Mesendoderm (in vitro differentiated cells): Measurements from ENCODE around the gene NRM.

Experiments
- DNase-seq: peaks from one replicate; pipeline ENCODE4 v3.0.0; 2013
- H2AK5ac ChIP-seq: 2 replicates; pipeline ENCODE4 v1.6.1; 2013; ENCODE audit warnings: low read length, inconsistent platforms
- H2BK120ac ChIP-seq: 2 replicates; pipeline ENCODE4 v1.6.1; 2013; ENCODE audit warnings: low read depth, mild to moderate bottlenecking, low read length, moderate library complexity, mixed read lengths
- H2BK15ac ChIP-seq: replicated peaks from 2 replicates; pipeline ENCODE4 v1.6.1; 2013; ENCODE audit warnings: low read depth, mild to moderate bottlenecking, moderate library complexity
- H2BK5ac ChIP-seq: 2 replicates; pipeline ENCODE4 v1.6.1; 2013; ENCODE audit warnings: low read length, inconsistent platforms
- H3K18ac ChIP-seq: 2 replicates; pipeline ENCODE4 v1.6.1; 2013; ENCODE audit warnings: mild to moderate bottlenecking, low read length, mixed read lengths
- H3K23ac ChIP-seq: one replicate; pipeline ENCODE4 v1.6.1; 2013; ENCODE audit warnings: low read length
- H3K27ac ChIP-seq: 2 replicates; pipeline ENCODE4 v1.5.1; 2013; ENCODE audit warnings: low read depth, mild to moderate bottlenecking, inconsistent platforms, low read length, moderate library complexity
- H3K27me3 ChIP-seq: 2 replicates; pipeline ENCODE4 v1.6.1; 2013; ENCODE audit warnings: low read length, control low read depth, mild to moderate bottlenecking, inconsistent platforms; ENCODE audit not compliant: insufficient read depth, poor library complexity
- H3K36me3 ChIP-seq: 2 replicates; pipeline ENCODE4 v1.6.1; 2013; ENCODE audit warnings: low read length, inconsistent platforms; ENCODE audit not compliant: control insufficient read depth, insufficient read depth
- H3K4ac ChIP-seq: one replicate; pipeline ENCODE4 v1.6.1; 2013; ENCODE audit warnings: low read depth, mild to moderate bottlenecking, low read length, moderate library complexity
- H3K4me1 ChIP-seq: 2 replicates; pipeline ENCODE4 v1.6.1; 2013; ENCODE audit warnings: low read depth, low read length, inconsistent platforms; ENCODE audit not compliant: control insufficient read depth
- H3K4me2 ChIP-seq: 2 replicates; pipeline ENCODE4 v1.6.1; 2013; ENCODE audit warnings: low read length
- H3K4me3 ChIP-seq: 2 replicates; pipeline ENCODE4 v1.5.1; 2013; ENCODE audit warnings: mild to moderate bottlenecking, low read length
- H3K56ac ChIP-seq: one replicate; pipeline ENCODE4 v1.6.1; 2013; ENCODE audit warnings: low read length
- H3K79me1 ChIP-seq: 2 replicates; pipeline ENCODE4 v1.6.1; 2013; ENCODE audit warnings: low read length, inconsistent platforms
- H3K79me2 ChIP-seq: 2 replicates; pipeline ENCODE4 v1.6.1; 2013; ENCODE audit warnings: mild to moderate bottlenecking, low read length; ENCODE audit not compliant: control insufficient read depth, insufficient read depth
- H3K9ac ChIP-seq: 2 replicates; pipeline ENCODE4 v1.6.1; 2013; ENCODE audit warnings: low read length, inconsistent platforms
- H4K5ac ChIP-seq: one replicate; pipeline ENCODE4 v1.6.1; 2013; ENCODE audit warnings: low read length
- H4K8ac ChIP-seq: one replicate; pipeline ENCODE4 v1.6.1; 2013; ENCODE audit warnings: low read depth, mild to moderate bottlenecking, control low read depth, low read length, moderate library complexity
- WGBS: extraction: QIAGEN DNeasy Blood & Tissue Kit; methylation state at CpG from one replicate; pipeline ENCODE4 v1.1.7; 2013; ENCODE audit warnings: low lambda C conversion rate, missing lambda C conversion rate; ENCODE audit not compliant: insufficient coverage; ENCODE audit errors: extremely low coverage; 5-methylcytosine and 5-hydroxymethylcytosine counted together

NRM gene

DNA sequence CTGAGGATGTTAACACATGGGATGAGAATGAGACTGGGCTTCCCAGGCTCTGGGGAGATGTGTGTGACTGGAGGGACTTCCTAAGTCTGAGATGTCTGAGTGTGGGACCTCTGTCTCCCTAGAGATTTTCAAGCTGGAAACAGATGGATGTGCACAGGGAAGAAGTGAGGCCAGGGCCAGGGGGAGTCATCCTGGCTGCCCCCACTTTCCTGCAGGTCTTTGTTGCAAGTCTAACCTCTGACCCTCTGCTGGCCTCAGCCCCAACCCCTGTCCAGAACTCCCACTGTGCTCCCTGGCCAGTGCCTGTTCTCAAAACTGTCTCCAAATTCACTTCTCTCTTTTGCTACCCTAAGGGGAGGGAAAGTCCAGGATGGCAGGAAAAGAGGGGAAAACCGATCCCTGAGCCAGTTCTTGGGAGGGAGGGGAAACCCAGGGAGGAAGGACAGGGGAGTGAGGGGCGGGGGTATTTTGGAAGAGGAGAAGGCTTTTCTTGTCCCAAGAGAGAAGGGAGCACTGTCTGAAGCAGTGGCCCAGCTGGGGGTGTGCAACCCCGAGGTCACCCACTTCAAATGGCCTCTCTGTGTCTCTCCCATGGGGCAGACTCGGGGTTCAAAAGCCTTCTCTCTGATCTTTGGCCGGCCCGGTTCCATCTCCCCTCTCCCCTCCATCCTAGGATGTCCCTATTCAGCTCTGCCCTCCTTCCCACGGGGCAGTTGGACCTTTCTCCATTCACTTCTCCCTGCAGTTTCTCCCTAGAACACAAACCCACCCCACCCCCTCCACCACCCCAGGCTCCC is 7.4 kb downstream of the NRM start:
- Histone ChIP-seq H3K56ac (peak overlapping the region; percentile 77), H3K4me1 (peaks cover 21% of the 10 kb centered on the region), H3K18ac (no peak overlapping the region), H3K79me2 (peaks cover 56% of the 10 kb centered on the region), H3K9ac (peak overlapping the region; percentile 66), H3K27me3 (no peaks in the 10 kb centered on the region), H3K23ac (no peak overlapping the region), H3K4me2 (peak overlapping the region; percentile 57), H2BK120ac (no peak overlapping the region), H3K27ac (peak overlapping the region; percentile 87), H2AK5ac (peak overlapping the region; percentile 69), H4K8ac (no peak overlapping the region), H3K36me3 (peaks cover 4% of the 10 kb centered on the region), H2BK15ac (no peak overlapping the region), H3K4me3 (peak overlapping the region; percentile 46), H3K4ac (peak overlapping the region; percentile 20), H2BK5ac (no peak overlapping the region), H3K79me1 (peaks cover 29% of the 10 kb centered on the region), H4K5ac (no peak overlapping the region)
- no CpG with 5 or more reads among the region's 7 CpGs for WGBS
- no peak for DNase-seq

GRCh38 chr6:30682143-30683117 is 8.4 kb downstream of the NRM start:
- Histone ChIP-seq H3K18ac (peak overlapping the region; percentile 25), H3K4me1 (peaks cover 21% of the 10 kb centered on the region), H3K56ac (peak overlapping the region; percentile 77), H2BK5ac (no peak overlapping the region), H3K27me3 (no peaks in the 10 kb centered on the region), H2BK15ac (no peak overlapping the region), H4K8ac (no peak overlapping the region), H3K9ac (peak overlapping the region; percentile 66), H3K27ac (peak overlapping the region; percentile 87), H4K5ac (no peak overlapping the region), H3K36me3 (peaks cover 4% of the 10 kb centered on the region), H3K4me3 (peak overlapping the region; percentile 46), H3K79me2 (peaks cover 56% of the 10 kb centered on the region), H2AK5ac (peak overlapping the region; percentile 69), H3K23ac (peak overlapping the region; percentile 66), H3K4ac (no peak overlapping the region), H2BK120ac (no peak overlapping the region), H3K4me2 (peak overlapping the region; percentile 57), H3K79me1 (peaks cover 29% of the 10 kb centered on the region)
- no CpG with 5 or more reads among the region's 11 CpGs for WGBS
- DNase-seq: peak; percentile 92

- WGBS: no CpG with 5 or more reads among the region's 4 CpGs
- no peak overlapping the region for H2BK5ac ChIP-seq
- no peak overlapping the region for H2AK5ac ChIP-seq
- no peak overlapping the region for H3K23ac ChIP-seq
- H2BK120ac ChIP-seq: no peak overlapping the region
- H3K4me2 ChIP-seq: peak overlapping the region; percentile 15
- peak overlapping the region; percentile 50 for H3K9ac ChIP-seq
- peaks cover 21% of the 10 kb centered on the region for H3K4me1 ChIP-seq
- H3K4me3 ChIP-seq: no peak overlapping the region
- H3K36me3 ChIP-seq: peaks cover 7% of the 10 kb centered on the region
- H4K5ac ChIP-seq: no peak overlapping the region
- H3K18ac ChIP-seq: no peak overlapping the region
- H3K79me2 ChIP-seq: peaks cover 56% of the 10 kb centered on the region
- no peak overlapping the region for H3K27ac ChIP-seq
- peak overlapping the region; percentile 77 for H3K56ac ChIP-seq
- H3K27me3 ChIP-seq: no peaks in the 10 kb centered on the region
- no peak overlapping the region for H2BK15ac ChIP-seq
- no peak overlapping the region for H3K4ac ChIP-seq
- H3K79me1 ChIP-seq: peaks cover 29% of the 10 kb centered on the region
- no peak overlapping the region for H4K8ac ChIP-seq
- DNase-seq: no peak
These were observed 9.0 kb downstream of the NRM start for GRCh38 chr6:30681766-30682142.

DNA sequence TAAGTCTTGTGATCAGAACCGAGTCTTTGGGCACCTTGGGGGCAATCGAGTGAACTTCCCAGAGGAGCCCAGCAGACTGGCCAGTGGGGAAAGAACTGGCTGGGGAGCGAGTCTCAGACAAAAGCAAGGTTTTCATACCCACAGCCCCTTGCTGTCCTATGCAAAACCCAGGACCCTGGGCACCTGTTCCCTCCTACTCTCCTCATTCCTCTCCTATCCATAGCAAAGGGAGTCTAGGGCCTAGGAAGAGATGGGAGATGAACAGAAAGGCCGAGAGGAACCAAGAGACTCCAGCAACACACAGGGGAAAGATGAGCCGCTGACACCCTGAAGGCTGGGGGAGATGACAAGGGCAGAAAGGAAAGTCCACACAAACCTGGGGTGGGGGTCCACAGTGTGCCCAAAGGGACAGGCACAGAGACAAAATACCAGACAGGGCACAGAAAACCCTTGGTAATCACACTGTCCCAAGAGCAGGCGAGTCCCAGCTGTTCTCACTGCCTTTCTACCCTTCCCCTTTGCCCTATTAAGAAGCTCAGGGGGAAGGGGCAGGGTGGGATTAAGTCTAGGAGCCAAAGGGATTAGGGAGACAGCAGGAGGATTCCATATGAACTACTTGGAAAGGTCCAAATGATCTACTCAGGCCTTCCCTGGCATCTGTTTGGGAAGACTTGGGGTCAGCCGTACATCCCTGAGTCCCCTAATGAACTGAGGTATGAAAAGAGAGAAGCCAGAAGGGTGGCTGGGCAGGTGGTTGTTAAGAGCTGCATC is 10.8 kb downstream of the NRM start:
- WGBS: no CpG with 5 or more reads among the region's 7 CpGs
- H2AK5ac ChIP-seq: no peak overlapping the region

DNA sequence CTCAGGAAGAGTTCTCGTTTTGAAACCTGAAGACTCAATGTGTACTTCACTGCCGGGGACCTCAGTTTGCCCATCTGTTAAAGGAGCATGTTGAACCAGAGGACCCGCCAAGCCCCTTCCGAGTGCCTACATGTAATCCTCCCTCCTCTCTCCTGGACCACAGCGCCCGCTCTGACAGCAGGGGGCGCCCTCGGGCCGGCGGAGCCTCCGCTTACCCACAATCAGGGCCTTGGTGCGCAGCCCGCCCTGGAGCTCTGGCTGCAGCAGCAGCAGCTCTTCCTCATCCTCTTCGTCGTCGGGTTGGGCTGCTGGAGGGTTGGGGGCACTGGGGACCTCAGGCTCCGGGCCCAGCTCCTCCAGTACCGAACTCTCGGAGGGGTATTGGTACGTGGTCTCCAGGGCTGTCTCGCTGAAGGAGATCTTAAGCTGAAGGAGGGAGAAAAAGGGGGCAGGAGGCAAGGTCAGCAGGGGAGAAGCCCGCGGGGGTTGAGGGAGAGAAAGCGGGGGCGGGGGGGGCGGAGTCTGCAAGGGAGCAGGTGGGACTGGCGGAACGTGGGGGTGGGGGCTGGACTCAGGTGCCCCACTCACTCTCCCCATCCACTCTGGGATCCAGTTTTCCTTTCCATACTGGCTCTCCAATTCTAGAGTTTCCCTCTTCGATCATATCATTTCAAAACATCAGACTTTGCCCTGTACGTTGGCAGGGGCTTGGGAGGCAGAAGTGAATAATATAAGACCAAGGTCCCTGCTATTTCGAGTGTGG is 11.6 kb downstream of the NRM start:
- no peak overlapping the region for H2BK120ac ChIP-seq
- DNase-seq: peak; percentile 89
- WGBS: no CpG with 5 or more reads among the region's 31 CpGs

More for the DNA sequence above, 10.8 kb downstream of the NRM start:
- Histone ChIP-seq H3K56ac (peak overlapping the region; percentile 37), H3K79me1 (peaks cover 16% of the 10 kb centered on the region), H3K18ac (no peak overlapping the region), H3K4me3 (no peak overlapping the region), H3K9ac (peak overlapping the region; percentile 49), H3K27me3 (no peaks in the 10 kb centered on the region), H3K4me1 (peaks cover 10% of the 10 kb centered on the region), H3K4me2 (peak overlapping the region; percentile 13), H4K5ac (no peak overlapping the region), H4K8ac (no peak overlapping the region), H3K4ac (no peak overlapping the region), H2BK120ac (no peak overlapping the region), H2BK5ac (no peak overlapping the region), H3K79me2 (peaks cover 41% of the 10 kb centered on the region), H3K23ac (no peak overlapping the region), H3K27ac (peak overlapping the region; percentile 37), H2BK15ac (no peak overlapping the region), H3K36me3 (peaks cover 12% of the 10 kb centered on the region)
- peak; percentile 14 for DNase-seq

More for the DNA sequence above, 11.6 kb downstream of the NRM start:
- Histone ChIP-seq H3K27ac (no peak overlapping the region), H3K4me1 (peaks cover 8% of the 10 kb centered on the region), H3K4me2 (peak overlapping the region; percentile 6), H4K8ac (no peak overlapping the region), H2BK15ac (no peak overlapping the region), H3K56ac (peak overlapping the region; percentile 56), H3K23ac (no peak overlapping the region), H3K79me1 (peaks cover 14% of the 10 kb centered on the region), H3K4ac (no peak overlapping the region), H2BK5ac (no peak overlapping the region), H3K27me3 (no peaks in the 10 kb centered on the region), H3K79me2 (peaks cover 35% of the 10 kb centered on the region), H3K18ac (no peak overlapping the region), H3K4me3 (no peak overlapping the region), H3K36me3 (peaks cover 12% of the 10 kb centered on the region), H3K9ac (peak overlapping the region; percentile 49), H2AK5ac (no peak overlapping the region), H4K5ac (no peak overlapping the region)
